HG03460 (cell line): ENCODE measurements around the gene BICRA.
"Not testable (repeated sequence)": the region's sequence is repeated elsewhere in the genome, so short reads cannot be mapped to it uniquely, and the experiment has no call there.

ENCODE experiments used
- ATAC-seq: cut with Tn5 transposase; IDR thresholded peaks from one replicate; pipeline ENCODE4 v1.9.1; 2021; ENCODE audit not compliant: unreplicated experiment

Gene BICRA

GRCh38 chr19:47740866-47741519 lies 132.1 kb downstream of the BICRA start:
- no peak for ATAC-seq

- no peak for ATAC-seq
Observed at GRCh38 chr19:47741544-47742140, 132.7 kb downstream of the BICRA start.

- no peak for ATAC-seq
Observed at GRCh38 chr19:47742634-47743033, 133.7 kb downstream of the BICRA start.

DNA sequence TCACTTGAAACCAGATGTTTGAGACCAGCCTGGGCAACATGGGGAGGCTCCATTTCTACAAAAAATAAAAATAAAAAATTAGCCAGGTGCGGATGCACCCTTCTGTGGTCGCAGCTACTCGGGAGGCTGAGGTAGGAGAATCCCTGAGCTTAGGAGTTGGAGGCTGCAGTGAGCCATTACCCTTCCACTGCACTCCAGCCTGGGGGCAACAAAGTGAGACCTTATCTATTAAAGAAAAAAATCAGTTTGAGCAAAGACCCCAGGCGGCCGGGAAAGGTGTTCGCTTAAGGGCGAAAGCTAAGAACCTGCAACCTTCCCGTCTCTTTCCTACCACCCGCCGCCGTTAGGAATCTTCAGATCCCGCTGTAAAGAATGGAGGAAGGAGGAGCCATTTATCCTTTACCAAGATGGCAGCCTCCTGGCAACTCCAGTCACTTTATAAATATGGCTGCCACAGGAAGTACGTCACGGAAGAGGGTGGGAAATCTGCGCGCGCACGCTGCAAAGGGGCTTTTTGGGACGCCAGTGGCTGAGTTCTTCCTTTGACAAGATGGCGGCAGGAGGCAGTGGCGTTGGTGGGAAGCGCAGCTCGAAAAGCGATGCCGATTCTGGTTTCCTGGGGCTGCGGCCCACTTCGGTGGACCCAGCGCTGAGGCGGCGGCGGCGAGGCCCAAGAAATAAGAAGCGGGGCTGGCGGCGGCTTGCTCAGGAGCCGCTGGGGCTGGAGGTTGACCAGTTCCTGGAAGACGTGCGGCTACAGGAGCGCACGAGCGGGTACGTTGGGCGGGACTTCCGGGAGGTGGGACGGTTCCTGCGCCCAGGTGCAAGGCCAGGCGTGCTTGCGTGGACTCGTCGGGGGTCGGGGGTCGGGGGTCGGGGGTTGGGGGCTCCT lies 136.3 kb downstream of the BICRA start, which contains the start of gene NOP53:
Gene NOP53 (plus strand): TSS at position 537 of the 892 bp plus-strand sequence. CDS start 14 bp downstream, at position 551.
- peak; percentile 71 for ATAC-seq

GRCh38 chr19:47746129-47746528 lies 137.2 kb downstream of the BICRA start:
- ATAC-seq: not testable (repeated sequence)

- no peak for ATAC-seq
Observed at GRCh38 chr19:47749326-47749725, 140.4 kb downstream of the BICRA start.

- no peak for ATAC-seq
Observed at GRCh38 chr19:47750752-47751151, 141.8 kb downstream of the BICRA start.

DNA sequence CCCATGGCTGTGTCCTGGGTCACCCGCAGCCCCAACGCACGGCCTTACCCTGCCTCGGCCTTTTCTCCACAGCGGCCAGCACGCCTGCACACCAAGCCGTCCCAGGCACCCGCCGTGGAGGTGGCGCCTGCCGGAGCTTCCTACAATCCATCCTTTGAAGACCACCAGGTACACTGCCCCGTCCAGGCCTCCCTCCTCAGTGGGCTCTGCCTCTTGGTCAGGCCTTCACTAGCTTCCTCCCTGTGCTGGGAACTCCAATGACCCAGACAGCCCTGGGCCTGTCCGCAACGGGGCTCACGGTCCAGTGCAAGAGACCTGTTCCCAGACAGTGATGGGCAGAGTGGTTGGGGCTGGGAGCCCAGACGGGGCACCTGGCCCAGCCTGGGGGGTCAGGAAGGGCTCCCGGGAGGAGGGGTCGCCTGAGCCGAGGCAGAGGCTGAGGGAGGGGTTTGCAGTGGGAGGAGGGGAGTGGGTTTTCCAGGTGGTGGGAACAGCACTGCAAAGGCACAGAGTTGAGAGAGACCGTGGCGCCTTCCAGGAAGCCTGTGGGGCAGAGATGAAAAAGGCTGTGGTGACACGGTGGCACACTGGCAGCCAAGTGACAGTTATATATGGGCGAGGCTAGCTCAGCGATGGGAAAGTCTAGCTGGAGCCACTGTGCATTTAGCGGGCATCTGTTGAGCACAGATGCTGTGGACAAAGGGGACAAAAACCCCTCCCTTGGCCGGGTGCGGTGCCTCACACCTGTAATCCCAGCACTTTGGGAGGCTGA lies 143.7 kb downstream of the BICRA start:
- ATAC-seq: no peak
